ENCODE measurements around the gene TNKS1BP1. TPM values are rescaled to one million over a fixed set of nuclear protein-coding genes. Genes with fewer than 3 reads are reported as not detected.

The TNKS1BP1 gene
- total RNA-seq, 1 experiment from 2014 or later, result 94.6 TPM

DNA sequence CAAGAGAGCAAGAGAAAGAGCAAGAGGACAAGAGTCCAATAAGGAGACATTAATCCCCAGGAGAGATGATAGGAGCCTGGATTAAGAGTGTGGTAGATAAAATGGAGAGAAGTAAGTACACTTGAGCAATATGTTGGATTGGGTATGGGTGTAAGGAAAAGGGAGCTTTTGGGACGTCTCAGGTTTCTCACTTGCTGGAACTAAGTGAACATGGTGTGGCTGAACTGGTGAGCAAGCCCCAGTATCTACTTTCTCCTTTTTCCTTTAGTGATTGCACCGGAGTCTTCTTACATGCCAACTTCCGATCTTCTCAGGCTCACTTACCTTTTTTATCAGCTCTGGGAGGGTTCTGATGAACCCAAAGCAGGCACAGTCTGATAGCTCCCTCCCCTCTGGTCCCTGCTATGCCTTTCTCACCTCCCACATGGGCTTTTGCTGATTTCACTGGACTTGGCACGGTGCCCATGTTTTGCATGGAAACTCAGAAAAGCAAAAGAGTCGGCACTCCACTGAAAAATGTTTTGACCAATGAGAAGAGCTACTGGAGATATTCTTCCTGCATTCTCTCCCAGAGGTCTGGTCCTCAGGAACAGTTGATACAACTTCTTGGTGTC, 73.2 kb downstream of the TNKS1BP1 start:
- Histone ChIP-seq H3K9me3 (ENCODE audit: control insufficient read depth, insufficient read depth, low read depth, low read length) (no peaks in the 10 kb centered on the region), H3K27me3 (ENCODE audit: control insufficient read depth, insufficient read depth, low read length) (peaks cover 9% of the 10 kb centered on the region; the same call in 1 of the 2 replicates), H3K4me1 (ENCODE audit: control insufficient read depth, insufficient read depth, low read length) (no peaks in the 10 kb centered on the region; the same call in 1 of the 2 replicates), H3K4me3 (ENCODE audit: low read depth in 2 of 2, low read length in 2 of 2) (no peak overlapping the region), H3K36me3 (ENCODE audit: control insufficient read depth, insufficient read depth, low read length) (no peaks in the 10 kb centered on the region), H3K27ac (ENCODE audit: low read length) (no peak overlapping the region)
- intact Hi-C loops (cut with micrococcal nuclease; ENCODE audit: unreplicated experiment), result no loop called here
- in situ Hi-C loops (cut with HindIII; ENCODE audit: low pct_unique_long_range_greater_than_20kb, low sequenced_read_pairs), result no loop called here
- CTCF ChIA-PET, result no interaction called here
- no peak for TF ChIP-seq POLR2AphosphoS5 (IDR thresholded peaks at IDR 0.05; ENCODE audit: low read depth, low read length)
- no peak for TF ChIP-seq TCF7L2 (IDR thresholded peaks at IDR 0.05; ENCODE audit: low read depth, low read length)
- TF ChIP-seq, protein P1, sequence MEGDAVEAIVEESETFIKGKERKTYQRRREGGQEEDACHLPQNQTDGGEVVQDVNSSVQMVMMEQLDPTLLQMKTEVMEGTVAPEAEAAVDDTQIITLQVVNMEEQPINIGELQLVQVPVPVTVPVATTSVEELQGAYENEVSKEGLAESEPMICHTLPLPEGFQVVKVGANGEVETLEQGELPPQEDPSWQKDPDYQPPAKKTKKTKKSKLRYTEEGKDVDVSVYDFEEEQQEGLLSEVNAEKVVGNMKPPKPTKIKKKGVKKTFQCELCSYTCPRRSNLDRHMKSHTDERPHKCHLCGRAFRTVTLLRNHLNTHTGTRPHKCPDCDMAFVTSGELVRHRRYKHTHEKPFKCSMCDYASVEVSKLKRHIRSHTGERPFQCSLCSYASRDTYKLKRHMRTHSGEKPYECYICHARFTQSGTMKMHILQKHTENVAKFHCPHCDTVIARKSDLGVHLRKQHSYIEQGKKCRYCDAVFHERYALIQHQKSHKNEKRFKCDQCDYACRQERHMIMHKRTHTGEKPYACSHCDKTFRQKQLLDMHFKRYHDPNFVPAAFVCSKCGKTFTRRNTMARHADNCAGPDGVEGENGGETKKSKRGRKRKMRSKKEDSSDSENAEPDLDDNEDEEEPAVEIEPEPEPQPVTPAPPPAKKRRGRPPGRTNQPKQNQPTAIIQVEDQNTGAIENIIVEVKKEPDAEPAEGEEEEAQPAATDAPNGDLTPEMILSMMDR (IDR thresholded peaks at IDR 0.05), result no peak
- no peak for TF ChIP-seq SIN3A (IDR thresholded peaks at IDR 0.05; ENCODE audit: borderline replicate concordance, insufficient read depth, low read depth, low read length)
- TF ChIP-seq, protein P2, sequence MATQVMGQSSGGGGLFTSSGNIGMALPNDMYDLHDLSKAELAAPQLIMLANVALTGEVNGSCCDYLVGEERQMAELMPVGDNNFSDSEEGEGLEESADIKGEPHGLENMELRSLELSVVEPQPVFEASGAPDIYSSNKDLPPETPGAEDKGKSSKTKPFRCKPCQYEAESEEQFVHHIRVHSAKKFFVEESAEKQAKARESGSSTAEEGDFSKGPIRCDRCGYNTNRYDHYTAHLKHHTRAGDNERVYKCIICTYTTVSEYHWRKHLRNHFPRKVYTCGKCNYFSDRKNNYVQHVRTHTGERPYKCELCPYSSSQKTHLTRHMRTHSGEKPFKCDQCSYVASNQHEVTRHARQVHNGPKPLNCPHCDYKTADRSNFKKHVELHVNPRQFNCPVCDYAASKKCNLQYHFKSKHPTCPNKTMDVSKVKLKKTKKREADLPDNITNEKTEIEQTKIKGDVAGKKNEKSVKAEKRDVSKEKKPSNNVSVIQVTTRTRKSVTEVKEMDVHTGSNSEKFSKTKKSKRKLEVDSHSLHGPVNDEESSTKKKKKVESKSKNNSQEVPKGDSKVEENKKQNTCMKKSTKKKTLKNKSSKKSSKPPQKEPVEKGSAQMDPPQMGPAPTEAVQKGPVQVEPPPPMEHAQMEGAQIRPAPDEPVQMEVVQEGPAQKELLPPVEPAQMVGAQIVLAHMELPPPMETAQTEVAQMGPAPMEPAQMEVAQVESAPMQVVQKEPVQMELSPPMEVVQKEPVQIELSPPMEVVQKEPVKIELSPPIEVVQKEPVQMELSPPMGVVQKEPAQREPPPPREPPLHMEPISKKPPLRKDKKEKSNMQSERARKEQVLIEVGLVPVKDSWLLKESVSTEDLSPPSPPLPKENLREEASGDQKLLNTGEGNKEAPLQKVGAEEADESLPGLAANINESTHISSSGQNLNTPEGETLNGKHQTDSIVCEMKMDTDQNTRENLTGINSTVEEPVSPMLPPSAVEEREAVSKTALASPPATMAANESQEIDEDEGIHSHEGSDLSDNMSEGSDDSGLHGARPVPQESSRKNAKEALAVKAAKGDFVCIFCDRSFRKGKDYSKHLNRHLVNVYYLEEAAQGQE (IDR thresholded peaks at IDR 0.05; ENCODE audit: insufficient read depth in 1 of 2, low read depth in 2 of 2, low read length in 1 of 2), result no peak
- POLR2A ChIA-PET, result no interaction called here
- no TSS peak for BruUV-seq (replicated peaks)
- ATAC-seq, result no peak
- no peak for DNase-seq (ENCODE audit: low read depth, low spot score)

- no peak for ATAC-seq
- CTCF ChIA-PET, result no interaction called here
These were observed 73.7 kb downstream of the TNKS1BP1 start for GRCh38 chr11:57251037-57251436.

More at GRCh38 chr11:57251037-57251436, 73.7 kb downstream of the TNKS1BP1 start:
- H3K4me1 ChIP-seq (ENCODE audit: control insufficient read depth, insufficient read depth, low read length), result no peaks in the 10 kb centered on the region; the same call in 1 of the 2 replicates
- TF ChIP-seq POLR2AphosphoS5 (IDR thresholded peaks at IDR 0.05; ENCODE audit: low read depth, low read length) (no peak), SIN3A (IDR thresholded peaks at IDR 0.05; ENCODE audit: borderline replicate concordance, insufficient read depth, low read depth, low read length) (no peak), TCF7L2 (IDR thresholded peaks at IDR 0.05; ENCODE audit: low read depth, low read length) (no peak)
- TF ChIP-seq, protein P1 (IDR thresholded peaks at IDR 0.05), result no peak
- TF ChIP-seq, protein P2 (IDR thresholded peaks at IDR 0.05; ENCODE audit: insufficient read depth in 1 of 2, low read depth in 2 of 2, low read length in 1 of 2), result no peak
- H3K36me3 ChIP-seq (ENCODE audit: control insufficient read depth, insufficient read depth, low read length), result no peaks in the 10 kb centered on the region
- POLR2A ChIA-PET, result no interaction called here
- no TSS peak for BruUV-seq (replicated peaks)
- in situ Hi-C loops (cut with HindIII; ENCODE audit: low pct_unique_long_range_greater_than_20kb, low sequenced_read_pairs), result no loop called here
- intact Hi-C loops (cut with micrococcal nuclease; ENCODE audit: unreplicated experiment), result no loop called here
- no peak for DNase-seq (ENCODE audit: low read depth, low spot score)
- no peaks in the 10 kb centered on the region for H3K9me3 ChIP-seq (ENCODE audit: control insufficient read depth, insufficient read depth, low read depth, low read length)
- H3K27ac ChIP-seq (ENCODE audit: low read length), result no peak overlapping the region
- H3K4me3 ChIP-seq (ENCODE audit: low read depth in 2 of 2, low read length in 2 of 2), result no peak overlapping the region
- H3K27me3 ChIP-seq (ENCODE audit: control insufficient read depth, insufficient read depth, low read length), result peaks cover 9% of the 10 kb centered on the region; the same call in 1 of the 2 replicates
